GM06990 (cell line): Measurements from ENCODE around the gene GAS7.

Source experiments
- DNase-seq: peaks from one replicate; pipeline ENCODE4 v3.0.0-alpha.2; 2011; ENCODE audit not compliant: insufficient read length; ENCODE audit errors: extremely low read depth
- H3K27me3 ChIP-seq: replicated peaks from 2 replicates; pipeline ENCODE4 v1.6.0; 2011; ENCODE audit warnings: low read length; ENCODE audit not compliant: control insufficient read depth, insufficient read depth
- H3K36me3 ChIP-seq: 2 replicates; pipeline ENCODE4 v1.5.1; 2011; ENCODE audit warnings: low read length; ENCODE audit not compliant: control insufficient read depth, insufficient read depth
- H3K4me3 ChIP-seq: replicated peaks from 2 replicates; pipeline ENCODE4 v1.5.1; 2011; ENCODE audit warnings: low read depth, mild to moderate bottlenecking, control low read depth, low read length
- TF ChIP-seq, protein P1 (sequence below): IDR thresholded peaks from 2 replicates; pipeline ENCODE4 v1.5.1; 2011; ENCODE audit warnings: low read length, control low read depth, mild to moderate bottlenecking, inconsistent platforms; ENCODE audit not compliant: insufficient read depth, poor library complexity, severe bottlenecking

Gene GAS7

DNA sequence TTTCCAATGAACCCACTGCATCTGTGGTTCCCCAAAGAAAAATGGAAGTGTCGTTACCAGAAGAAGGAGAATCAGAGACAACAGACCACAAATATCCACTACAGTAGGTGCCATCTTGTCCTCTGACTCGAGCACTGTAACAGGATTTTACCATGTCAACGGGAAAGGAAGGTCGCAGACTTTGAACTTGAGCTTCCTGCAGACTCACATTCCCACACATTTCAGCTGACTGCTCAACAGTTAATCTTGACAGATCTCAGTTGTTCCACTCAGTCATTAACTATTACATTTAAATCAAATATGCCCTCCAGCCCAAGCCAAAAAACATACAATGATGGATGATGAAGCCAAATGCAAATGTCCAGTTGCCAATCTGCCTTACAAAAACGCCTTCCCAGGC, 37.0 kb downstream of the GAS7 start:
- H3K36me3 ChIP-seq = no peaks in the 10 kb centered on the region
- H3K4me3 ChIP-seq = no peak overlapping the region
- H3K27me3 ChIP-seq = no peaks in the 10 kb centered on the region
- TF ChIP-seq, protein P1, sequence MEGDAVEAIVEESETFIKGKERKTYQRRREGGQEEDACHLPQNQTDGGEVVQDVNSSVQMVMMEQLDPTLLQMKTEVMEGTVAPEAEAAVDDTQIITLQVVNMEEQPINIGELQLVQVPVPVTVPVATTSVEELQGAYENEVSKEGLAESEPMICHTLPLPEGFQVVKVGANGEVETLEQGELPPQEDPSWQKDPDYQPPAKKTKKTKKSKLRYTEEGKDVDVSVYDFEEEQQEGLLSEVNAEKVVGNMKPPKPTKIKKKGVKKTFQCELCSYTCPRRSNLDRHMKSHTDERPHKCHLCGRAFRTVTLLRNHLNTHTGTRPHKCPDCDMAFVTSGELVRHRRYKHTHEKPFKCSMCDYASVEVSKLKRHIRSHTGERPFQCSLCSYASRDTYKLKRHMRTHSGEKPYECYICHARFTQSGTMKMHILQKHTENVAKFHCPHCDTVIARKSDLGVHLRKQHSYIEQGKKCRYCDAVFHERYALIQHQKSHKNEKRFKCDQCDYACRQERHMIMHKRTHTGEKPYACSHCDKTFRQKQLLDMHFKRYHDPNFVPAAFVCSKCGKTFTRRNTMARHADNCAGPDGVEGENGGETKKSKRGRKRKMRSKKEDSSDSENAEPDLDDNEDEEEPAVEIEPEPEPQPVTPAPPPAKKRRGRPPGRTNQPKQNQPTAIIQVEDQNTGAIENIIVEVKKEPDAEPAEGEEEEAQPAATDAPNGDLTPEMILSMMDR = no peak
- DNase-seq = no peak

DNA sequence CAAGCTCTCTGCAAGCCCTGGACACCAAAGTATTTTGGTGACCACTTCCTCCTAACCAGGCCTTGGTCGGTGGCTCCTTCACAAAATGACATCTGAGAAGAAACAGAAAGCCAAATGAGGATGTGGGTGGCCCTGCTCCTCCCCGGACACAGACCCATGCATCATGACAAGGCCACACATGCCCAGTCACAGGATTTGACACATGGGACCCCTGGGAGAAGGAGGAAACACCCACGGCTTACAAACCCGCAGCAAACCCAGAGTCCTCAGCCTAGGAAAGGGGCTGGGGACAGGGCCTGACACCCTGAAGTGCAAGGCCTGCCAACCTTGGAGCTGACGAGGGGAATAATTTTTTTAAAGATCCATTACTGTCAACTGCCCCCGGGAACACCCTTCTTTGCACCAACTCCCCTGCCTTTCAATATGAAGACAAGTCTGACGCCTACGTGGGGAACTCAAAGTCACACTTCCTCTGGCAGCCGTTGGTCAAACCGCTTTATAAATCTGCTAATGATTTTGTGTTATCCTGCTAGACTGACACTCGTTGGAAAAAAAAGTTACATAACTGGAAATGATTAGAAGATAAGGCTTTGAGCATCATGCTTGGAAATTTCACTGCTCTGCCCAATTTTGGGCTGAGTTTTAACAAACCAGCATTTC, 41.3 kb downstream of the GAS7 start:
- DNase-seq = peak; percentile 68
- Histone ChIP-seq H3K4me3 (no peak overlapping the region), H3K36me3 (no peaks in the 10 kb centered on the region), H3K27me3 (no peaks in the 10 kb centered on the region)
- TF ChIP-seq, protein P1 = no peak

DNA sequence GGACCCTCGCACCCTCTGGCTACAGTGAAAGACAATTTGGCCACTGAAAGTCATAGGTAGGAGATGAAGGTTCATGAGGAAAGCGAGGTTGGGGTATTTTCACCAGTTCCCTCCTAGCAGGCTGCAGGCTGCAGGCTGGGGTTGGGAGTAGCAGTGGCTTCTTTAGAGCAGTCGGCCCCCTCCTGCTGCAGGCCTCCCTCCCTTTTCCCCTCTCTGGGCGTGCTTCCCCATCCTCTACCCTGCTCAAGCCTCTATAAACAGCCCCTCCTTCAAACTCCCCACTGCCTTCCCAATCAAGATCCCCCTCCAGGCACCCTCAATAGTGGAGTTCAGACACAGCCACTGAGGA, 41.8 kb downstream of the GAS7 start:
- H3K27me3 ChIP-seq = no peaks in the 10 kb centered on the region
- no peak for DNase-seq
- TF ChIP-seq, protein P1 = no peak
- H3K4me3 ChIP-seq = no peak overlapping the region
- H3K36me3 ChIP-seq = no peaks in the 10 kb centered on the region

- DNase-seq = no peak
- Histone ChIP-seq H3K27me3 (no peaks in the 10 kb centered on the region), H3K36me3 (no peaks in the 10 kb centered on the region), H3K4me3 (no peak overlapping the region)
- TF ChIP-seq, protein P1 = no peak
These were observed 42.4 kb downstream of the GAS7 start for GRCh38 chr17:10156077-10156435.

- no peak overlapping the region for H3K4me3 ChIP-seq
- no peaks in the 10 kb centered on the region for H3K36me3 ChIP-seq
- H3K27me3 ChIP-seq = no peaks in the 10 kb centered on the region
- DNase-seq = no peak
- TF ChIP-seq, protein P1 = no peak
These were observed 42.9 kb downstream of the GAS7 start for GRCh38 chr17:10155371-10156076.
